ENCODE data around the gene TBK1. TPM values are rescaled to one million over a fixed set of nuclear protein-coding genes. Genes with fewer than 3 reads are reported as not detected.

TBK1 gene
- total RNA-seq, 1 experiment from 2014 or later = 32.4 TPM

GRCh38 chr12:64412459-64412858, 39.5 kb upstream of the TBK1 start:
- Histone ChIP-seq H3K36me3 (ENCODE audit: control insufficient read depth, insufficient read depth, low read length) (peaks cover 50% of the 10 kb centered on the region), H3K4me3 (ENCODE audit: low read depth in 2 of 2, low read length in 2 of 2) (no peak overlapping the region), H3K27ac (ENCODE audit: low read length) (no peak overlapping the region), H3K9me3 (ENCODE audit: control insufficient read depth, insufficient read depth, low read depth, low read length) (no peaks in the 10 kb centered on the region), H3K27me3 (ENCODE audit: control insufficient read depth, insufficient read depth, low read length) (no peaks in the 10 kb centered on the region), H3K4me1 (ENCODE audit: control insufficient read depth, insufficient read depth, low read length) (no peaks in the 10 kb centered on the region; the same call in 1 of the 2 replicates)
- ATAC-seq = no peak
- BruUV-seq (replicated peaks) = no TSS peak
- TF ChIP-seq TCF7L2 (IDR thresholded peaks at IDR 0.05; ENCODE audit: low read depth, low read length) (no peak), REST (IDR thresholded peaks at IDR 0.05; ENCODE audit: insufficient read depth in 1 of 2, low read depth in 2 of 2, low read length in 1 of 2) (no peak), POLR2AphosphoS5 (IDR thresholded peaks at IDR 0.05; ENCODE audit: low read depth, low read length) (no peak), SIN3A (IDR thresholded peaks at IDR 0.05; ENCODE audit: borderline replicate concordance, insufficient read depth, low read depth, low read length) (no peak), CTCF (IDR thresholded peaks at IDR 0.05) (no peak)
- CTCF ChIA-PET = no interaction called here
- POLR2A ChIA-PET = no interaction called here
- no peak for DNase-seq (ENCODE audit: low read depth, low spot score)
- intact Hi-C loops (cut with micrococcal nuclease; ENCODE audit: unreplicated experiment) (no loop called here), in situ Hi-C loops (cut with HindIII; ENCODE audit: low pct_unique_long_range_greater_than_20kb, low sequenced_read_pairs) (no loop called here)

GRCh38 chr12:64413884-64414283, 38.0 kb upstream of the TBK1 start:
- ATAC-seq (no peak), DNase-seq (ENCODE audit: low read depth, low spot score) (no peak)
- no peaks in the 10 kb centered on the region for H3K4me1 ChIP-seq (ENCODE audit: control insufficient read depth, insufficient read depth, low read length)
- ChIA-PET CTCF (no interaction called here), POLR2A (no interaction called here)
- TF ChIP-seq POLR2AphosphoS5 (IDR thresholded peaks at IDR 0.05; ENCODE audit: low read depth, low read length) = no peak
- no peak for TF ChIP-seq SIN3A (IDR thresholded peaks at IDR 0.05; ENCODE audit: borderline replicate concordance, insufficient read depth, low read depth, low read length)
- no peak for TF ChIP-seq TCF7L2 (IDR thresholded peaks at IDR 0.05; ENCODE audit: low read depth, low read length)
- no peak for TF ChIP-seq CTCF (IDR thresholded peaks at IDR 0.05)
- TF ChIP-seq REST (IDR thresholded peaks at IDR 0.05; ENCODE audit: insufficient read depth in 1 of 2, low read depth in 2 of 2, low read length in 1 of 2) = no peak
- in situ Hi-C loops (cut with HindIII; ENCODE audit: low pct_unique_long_range_greater_than_20kb, low sequenced_read_pairs) = no loop called here
- BruUV-seq (replicated peaks) = no TSS peak
- H3K4me3 ChIP-seq (ENCODE audit: low read depth in 2 of 2, low read length in 2 of 2) = no peak overlapping the region
- intact Hi-C loops (cut with micrococcal nuclease; ENCODE audit: unreplicated experiment) = no loop called here
- peaks cover 64% of the 10 kb centered on the region for H3K36me3 ChIP-seq (ENCODE audit: control insufficient read depth, insufficient read depth, low read length)
- no peaks in the 10 kb centered on the region for H3K27me3 ChIP-seq (ENCODE audit: control insufficient read depth, insufficient read depth, low read length)
- H3K27ac ChIP-seq (ENCODE audit: low read length) = no peak overlapping the region
- H3K9me3 ChIP-seq (ENCODE audit: control insufficient read depth, insufficient read depth, low read depth, low read length) = no peaks in the 10 kb centered on the region

All from Panc1 (cell line).